Mesenchymal stem cell (in vitro differentiated cells and primary cell): ENCODE results near the gene PTPRH. TPM values are rescaled to one million over a fixed set of nuclear protein-coding genes. Genes with fewer than 3 reads are reported as not detected.
A peak's percentile ranks its signal among the peaks of the same experiment; 100 is the strongest.

Source experiments
- DNase-seq: peaks from one replicate; pipeline ENCODE4 v3.0.0-alpha.2; 2013
- H2AFZ ChIP-seq: one replicate; pipeline ENCODE4 v1.6.1; 2013; ENCODE audit warnings: low read depth, mild to moderate bottlenecking, control low read depth, inconsistent platforms, low read length, moderate library complexity
- H2AK5ac ChIP-seq: 2 replicates; pipeline ENCODE4 v1.6.1; 2013; ENCODE audit warnings: low read length, moderate library complexity, mild to moderate bottlenecking, inconsistent platforms; ENCODE audit not compliant: severe bottlenecking
- H2BK120ac ChIP-seq: one replicate; pipeline ENCODE4 v1.6.1; 2013; ENCODE audit warnings: low read depth, mild to moderate bottlenecking, inconsistent platforms, low read length, moderate library complexity
- H2BK12ac ChIP-seq, 2 experiments: one replicate each; pipeline ENCODE4 v1.6.1; 2013; ENCODE audit warnings: inconsistent platforms in 2 of 2, low read length in 2 of 2, mild to moderate bottlenecking in 2 of 2, moderate library complexity in 2 of 2, control low read depth in 1 of 2
- H2BK15ac ChIP-seq: one replicate; pipeline ENCODE4 v1.6.1; 2013; ENCODE audit warnings: mild to moderate bottlenecking, low read depth, inconsistent platforms; ENCODE audit not compliant: poor library complexity, severe bottlenecking
- H2BK5ac ChIP-seq: 2 replicates; pipeline ENCODE4 v1.6.1; 2013; ENCODE audit warnings: low read depth, mild to moderate bottlenecking, low read length, control low read depth, inconsistent platforms; ENCODE audit not compliant: poor library complexity, severe bottlenecking
- H3K14ac ChIP-seq, 2 experiments: one replicate each; pipeline ENCODE4 v1.6.1; 2013; ENCODE audit warnings: inconsistent platforms in 2 of 2, low read length in 2 of 2, control low read depth in 1 of 2, mild to moderate bottlenecking in 1 of 2, moderate library complexity in 1 of 2
- H3K18ac ChIP-seq, 2 experiments: one replicate each; pipeline ENCODE4 v1.6.1; 2013; ENCODE audit warnings: inconsistent platforms in 2 of 2, low read length in 2 of 2, control low read depth in 1 of 2, low read depth in 1 of 2, mild to moderate bottlenecking in 1 of 2
- H3K23ac ChIP-seq, 2 experiments: one replicate each; pipeline ENCODE4 v1.6.1; 2013; ENCODE audit warnings: inconsistent platforms in 2 of 2, low read length in 2 of 2, mild to moderate bottlenecking in 2 of 2, moderate library complexity in 2 of 2, control low read depth in 1 of 2
- H3K27ac ChIP-seq: 2 replicates; pipeline ENCODE4 v1.5.1; 2013; ENCODE audit warnings: mild to moderate bottlenecking, moderate library complexity, low read length, control low read depth, inconsistent platforms; ENCODE audit not compliant: poor library complexity, severe bottlenecking
- H3K27me3 ChIP-seq, 2 experiments: 2 replicates each; pipeline versions ENCODE4 v1.6.1 to v1.7.0; 2013; ENCODE audit warnings: low read length in 2 of 2, mild to moderate bottlenecking in 2 of 2, moderate library complexity in 2 of 2, control low read depth in 1 of 2, inconsistent platforms in 1 of 2; ENCODE audit not compliant: control insufficient read depth in 1 of 2, insufficient read depth in 1 of 2
- H3K36me3 ChIP-seq, 2 experiments: 2 replicates each; pipeline versions ENCODE4 v1.6.1 to v1.7.0; 2013; ENCODE audit warnings: low read length in 2 of 2, control low read depth in 1 of 2, inconsistent platforms in 1 of 2, low read depth in 1 of 2, mild to moderate bottlenecking in 1 of 2; ENCODE audit not compliant: insufficient read depth in 2 of 2, control insufficient read depth in 1 of 2
- H3K4ac ChIP-seq, 2 experiments: one replicate each; pipeline ENCODE4 v1.6.1; 2013; ENCODE audit warnings: inconsistent platforms in 2 of 2, low read length in 2 of 2, mild to moderate bottlenecking in 2 of 2, moderate library complexity in 2 of 2, control low read depth in 1 of 2, low read depth in 1 of 2
- H3K4me1 ChIP-seq: 2 replicates; pipeline ENCODE4 v1.6.1; 2013; ENCODE audit warnings: low read depth, low read length, control low read depth; ENCODE audit not compliant: control insufficient read depth, insufficient read depth
- H3K4me2 ChIP-seq: 2 replicates; pipeline ENCODE4 v1.6.1; 2013; ENCODE audit warnings: low read length, mild to moderate bottlenecking, inconsistent platforms; ENCODE audit not compliant: poor library complexity, severe bottlenecking
- H3K4me3 ChIP-seq, 2 experiments: 2 replicates each; pipeline versions ENCODE4 v1.5.1 to v1.7.0; 2013; ENCODE audit warnings: low read length in 2 of 2, mild to moderate bottlenecking in 2 of 2, control low read depth in 1 of 2, low read depth in 1 of 2; ENCODE audit not compliant: insufficient read depth in 1 of 2
- H3K79me1 ChIP-seq: replicated peaks from 2 replicates; pipeline ENCODE4 v1.6.1; 2013; ENCODE audit warnings: mild to moderate bottlenecking, control low read depth, low read length, inconsistent platforms; ENCODE audit not compliant: poor library complexity, severe bottlenecking
- H3K9ac ChIP-seq: 2 replicates; pipeline ENCODE4 v1.7.0; 2013; ENCODE audit warnings: mild to moderate bottlenecking, low read length, moderate library complexity
- H3K9me3 ChIP-seq: 2 replicates; pipeline ENCODE4 v1.7.0; 2013; ENCODE audit warnings: mild to moderate bottlenecking, low read length; ENCODE audit not compliant: control insufficient read depth
- H4K8ac ChIP-seq: one replicate; pipeline ENCODE4 v1.6.1; 2013; ENCODE audit warnings: inconsistent platforms, mild to moderate bottlenecking, low read length, moderate library complexity
- H4K91ac ChIP-seq: one replicate; pipeline ENCODE4 v1.6.1; 2013; ENCODE audit warnings: mild to moderate bottlenecking, low read length, inconsistent platforms
- WGBS: methylation state at CpG from one replicate; pipeline ENCODE4 v1.1.7; 2013; ENCODE audit warnings: mixed read lengths; 5-methylcytosine and 5-hydroxymethylcytosine counted together
- polyA plus RNA-seq, 2 experiments: library from polyadenylated mRNA; stranded (reverse); fragments of 200-250 nt; gene quantifications; one replicate each; pipeline ENCODE4 v1.2.3, GENCODE V29; 2013

PTPRH gene, protein sequence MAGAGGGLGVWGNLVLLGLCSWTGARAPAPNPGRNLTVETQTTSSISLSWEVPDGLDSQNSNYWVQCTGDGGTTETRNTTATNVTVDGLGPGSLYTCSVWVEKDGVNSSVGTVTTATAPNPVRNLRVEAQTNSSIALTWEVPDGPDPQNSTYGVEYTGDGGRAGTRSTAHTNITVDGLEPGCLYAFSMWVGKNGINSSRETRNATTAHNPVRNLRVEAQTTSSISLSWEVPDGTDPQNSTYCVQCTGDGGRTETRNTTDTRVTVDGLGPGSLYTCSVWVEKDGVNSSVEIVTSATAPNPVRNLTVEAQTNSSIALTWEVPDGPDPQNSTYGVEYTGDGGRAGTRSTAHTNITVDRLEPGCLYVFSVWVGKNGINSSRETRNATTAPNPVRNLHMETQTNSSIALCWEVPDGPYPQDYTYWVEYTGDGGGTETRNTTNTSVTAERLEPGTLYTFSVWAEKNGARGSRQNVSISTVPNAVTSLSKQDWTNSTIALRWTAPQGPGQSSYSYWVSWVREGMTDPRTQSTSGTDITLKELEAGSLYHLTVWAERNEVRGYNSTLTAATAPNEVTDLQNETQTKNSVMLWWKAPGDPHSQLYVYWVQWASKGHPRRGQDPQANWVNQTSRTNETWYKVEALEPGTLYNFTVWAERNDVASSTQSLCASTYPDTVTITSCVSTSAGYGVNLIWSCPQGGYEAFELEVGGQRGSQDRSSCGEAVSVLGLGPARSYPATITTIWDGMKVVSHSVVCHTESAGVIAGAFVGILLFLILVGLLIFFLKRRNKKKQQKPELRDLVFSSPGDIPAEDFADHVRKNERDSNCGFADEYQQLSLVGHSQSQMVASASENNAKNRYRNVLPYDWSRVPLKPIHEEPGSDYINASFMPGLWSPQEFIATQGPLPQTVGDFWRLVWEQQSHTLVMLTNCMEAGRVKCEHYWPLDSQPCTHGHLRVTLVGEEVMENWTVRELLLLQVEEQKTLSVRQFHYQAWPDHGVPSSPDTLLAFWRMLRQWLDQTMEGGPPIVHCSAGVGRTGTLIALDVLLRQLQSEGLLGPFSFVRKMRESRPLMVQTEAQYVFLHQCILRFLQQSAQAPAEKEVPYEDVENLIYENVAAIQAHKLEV
- polyA plus RNA-seq (2013, experiment 1 of 2), result 1.1 TPM
- polyA plus RNA-seq (2013, experiment 2 of 2), result 1.0 TPM

DNA sequence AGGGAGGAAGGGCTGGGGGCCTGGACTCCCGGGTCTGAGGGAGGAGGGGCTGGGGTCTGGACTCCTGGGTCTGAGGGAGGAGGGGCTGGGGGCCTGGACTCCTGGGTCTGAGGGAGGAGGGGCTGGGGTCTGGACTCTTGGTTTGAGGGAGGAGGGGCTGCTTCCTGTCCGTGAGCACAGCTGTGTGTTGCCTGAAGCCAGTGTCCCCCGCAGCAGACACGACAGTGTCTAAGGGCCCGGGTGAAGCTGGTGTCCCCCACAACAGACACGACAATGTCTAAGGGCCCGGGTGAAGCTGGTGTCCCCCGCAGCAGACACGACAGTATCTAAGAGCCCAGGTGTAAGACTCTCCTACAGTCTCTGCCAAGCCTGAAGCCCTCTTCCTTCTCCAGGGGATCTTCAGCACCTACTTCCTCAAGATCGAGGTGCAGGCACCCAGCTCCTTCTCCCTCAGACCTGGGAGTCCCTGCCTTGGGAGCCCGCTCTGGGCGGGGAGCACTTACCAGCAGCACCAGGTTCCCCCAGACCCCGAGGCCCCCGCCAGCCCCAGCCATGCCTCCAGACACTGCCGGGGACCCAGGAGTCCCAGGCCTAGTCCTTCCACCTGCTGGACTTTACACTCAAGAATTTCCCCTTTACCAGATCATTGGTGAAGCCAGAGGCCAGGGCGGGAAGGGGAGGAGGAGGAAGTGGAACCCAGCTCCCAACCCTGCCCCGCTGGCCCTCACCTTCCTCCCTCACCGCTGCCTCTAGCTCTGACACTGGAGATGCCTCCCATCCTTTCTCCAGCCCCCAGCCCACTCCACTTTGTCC lies at the start of gene PTPRH:
PTPRH (minus strand) TSS at position 622 of the 813 bp plus-strand sequence; CDS start at position 554, 68 bp downstream.
- Histone ChIP-seq H3K14ac (no peak within 1 kb of the TSS), H3K9me3 (peaks cover 7% of the 10 kb centered on the region), H4K8ac (no peak within 1 kb of the TSS), H3K23ac (no peak within 1 kb of the TSS), H3K27ac (no peak within 1 kb of the TSS), H2BK12ac (peak within 1 kb of the TSS in 1 of 2 experiments; percentile 23), H3K18ac (peak within 1 kb of the TSS in 1 of 2 experiments; percentile 21), H3K4me3 (no peak within 1 kb of the TSS), H2BK5ac (no peak within 1 kb of the TSS), H3K9ac (no peak within 1 kb of the TSS), H3K79me1 (no peaks in the 10 kb centered on the region), H2BK15ac (peak within 1 kb of the TSS; percentile 96), H3K27me3 (peaks cover 0 to 7% of the 10 kb centered on the region in 2 experiments), H2AFZ (no peak within 1 kb of the TSS), H3K36me3 (peaks cover 0 to 9% of the 10 kb centered on the region in 2 experiments), H2BK120ac (no peak within 1 kb of the TSS), H3K4me2 (no peak within 1 kb of the TSS), H3K4me1 (peaks cover 25% of the 10 kb centered on the region), H2AK5ac (no peak within 1 kb of the TSS), H3K4ac (no peak within 1 kb of the TSS), H4K91ac (no peak within 1 kb of the TSS)
- DNase-seq, result no peak
- WGBS, result 65% methylated on average over 12 of the region's 18 CpGs

DNA sequence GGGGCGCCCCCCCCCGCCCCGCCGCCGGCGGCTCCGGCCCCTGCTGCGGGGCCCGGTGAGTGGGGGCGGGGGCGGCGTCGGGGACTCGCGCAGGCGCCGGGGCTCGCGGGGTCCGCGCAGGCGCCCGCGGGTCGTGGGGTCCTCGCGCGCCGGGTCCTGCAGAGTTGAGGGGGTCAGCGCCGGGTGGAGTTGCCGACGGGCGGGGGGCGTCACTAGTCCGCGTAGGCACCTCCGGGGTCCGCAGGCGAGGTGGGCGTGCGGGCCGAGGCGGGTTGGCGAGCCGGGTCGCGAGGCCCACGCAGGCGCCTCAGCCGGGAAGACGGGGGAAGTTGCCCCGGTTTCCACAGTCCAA lies 49.2 kb upstream of the PTPRH start:
- H2BK15ac ChIP-seq, result peak overlapping the region; percentile 99
- no peaks in the 10 kb centered on the region for H3K27me3 ChIP-seq
- peak overlapping the region; percentile 97 for H3K9ac ChIP-seq
- H2AK5ac ChIP-seq, result no peak overlapping the region
- no peak overlapping the region for H2BK12ac ChIP-seq
- H3K36me3 ChIP-seq, result peaks cover 10 to 21% of the 10 kb centered on the region in 2 experiments
- H3K23ac ChIP-seq, result peak overlapping the region in 1 of 2 experiments; percentile 85
- WGBS, result 0% methylated on average over 9 of the region's 53 CpGs
- peak overlapping the region; percentile 97 for H4K8ac ChIP-seq
- peaks cover 38% of the 10 kb centered on the region for H3K4me1 ChIP-seq
- H3K4ac ChIP-seq, result peak overlapping the region; percentile 50 to 94
- H3K79me1 ChIP-seq, result peaks cover 2% of the 10 kb centered on the region
- H3K27ac ChIP-seq, result peak overlapping the region; percentile 85
- DNase-seq, result peak; percentile 7
- H2BK5ac ChIP-seq, result peak overlapping the region; percentile 63
- H3K18ac ChIP-seq, result peak overlapping the region; percentile 93 to 96
- peak overlapping the region; percentile 50 for H3K4me2 ChIP-seq
- peak overlapping the region in 1 of 2 experiments; percentile 97 for H3K14ac ChIP-seq
- H2BK120ac ChIP-seq, result peak overlapping the region; percentile 88
- H3K4me3 ChIP-seq, result peak overlapping the region; percentile 91 to 95
- H4K91ac ChIP-seq, result peak overlapping the region; percentile 93
- H2AFZ ChIP-seq, result peak overlapping the region; percentile 72
- H3K9me3 ChIP-seq, result no peaks in the 10 kb centered on the region

DNA sequence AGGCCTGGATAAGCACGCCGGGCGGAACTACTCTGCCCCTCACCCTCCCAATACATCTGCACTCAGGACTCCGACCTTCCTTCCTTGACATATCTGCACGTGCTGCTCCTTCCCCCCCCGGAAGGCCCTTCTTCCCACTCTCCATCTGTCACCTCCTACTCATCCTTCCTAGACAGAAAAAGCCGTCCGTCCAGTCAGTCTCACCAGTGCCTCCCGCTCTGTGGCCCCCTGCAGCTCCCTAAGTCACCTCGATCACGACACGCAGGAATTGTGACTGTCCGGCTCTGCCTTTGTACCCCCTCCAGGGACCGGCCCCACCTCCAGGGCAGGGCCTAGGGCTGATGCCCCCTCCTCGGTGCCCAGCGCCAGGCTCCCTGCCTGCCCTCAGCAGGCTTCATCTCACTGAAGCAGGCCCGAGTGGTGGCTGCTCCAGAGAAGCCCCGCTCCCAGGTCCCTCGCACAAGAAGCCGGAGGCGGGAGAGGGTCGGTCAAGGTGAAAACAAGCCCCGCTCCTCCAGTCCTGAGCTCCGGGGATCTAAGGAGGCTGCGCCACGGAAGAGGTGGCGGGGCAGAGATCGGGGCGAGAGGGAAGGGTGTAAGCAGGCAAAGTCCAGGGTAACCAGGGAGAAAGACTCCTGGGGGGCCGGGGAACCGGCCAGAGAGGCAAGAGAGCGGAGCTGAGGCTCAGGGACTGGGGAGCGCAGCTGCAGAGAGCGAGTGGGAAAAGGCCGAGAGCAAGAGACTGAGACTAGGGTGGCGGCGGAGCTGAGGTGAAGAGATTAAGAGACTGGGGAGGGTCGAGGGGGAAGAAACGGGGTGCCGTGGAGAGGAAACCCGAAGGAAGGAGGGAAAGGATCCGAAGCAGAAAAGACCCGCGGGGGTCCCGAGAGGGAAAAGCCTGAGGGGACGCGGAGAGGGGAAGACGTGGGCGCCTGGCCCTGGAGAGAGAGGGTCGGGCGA lies 48.4 kb upstream of the PTPRH start:
- Histone ChIP-seq H3K4me1 (peaks cover 42% of the 10 kb centered on the region), H2AFZ (no peak overlapping the region), H3K4ac (peak overlapping the region in 1 of 2 experiments; percentile 49), H3K9ac (peak overlapping the region; percentile 97), H3K27me3 (no peaks in the 10 kb centered on the region), H2BK15ac (no peak overlapping the region), H3K36me3 (peaks cover 4 to 28% of the 10 kb centered on the region in 2 experiments), H3K4me3 (peak overlapping the region; percentile 91 to 95), H3K9me3 (no peaks in the 10 kb centered on the region), H3K23ac (peak overlapping the region in 1 of 2 experiments; percentile 66), H4K8ac (no peak overlapping the region), H2AK5ac (no peak overlapping the region), H3K27ac (peak overlapping the region; percentile 40), H3K18ac (peak overlapping the region; percentile 33 to 93), H3K14ac (no peak overlapping the region), H2BK5ac (no peak overlapping the region), H4K91ac (no peak overlapping the region), H3K4me2 (peak overlapping the region; percentile 71), H2BK12ac (no peak overlapping the region), H2BK120ac (no peak overlapping the region), H3K79me1 (no peaks in the 10 kb centered on the region)
- DNase-seq, result peak; percentile 26
- WGBS, result 8% methylated on average over 48 of the region's 51 CpGs
